HPDE6-E6E7 (cell line): ENCODE results near the gene KDM2B.

ENCODE experiments used
- DNase-seq: peaks from one replicate; pipeline ENCODE4 v3.0.0; 2011; ENCODE audit warnings: missing footprints; ENCODE audit errors: extremely low spot score

Gene KDM2B

DNA sequence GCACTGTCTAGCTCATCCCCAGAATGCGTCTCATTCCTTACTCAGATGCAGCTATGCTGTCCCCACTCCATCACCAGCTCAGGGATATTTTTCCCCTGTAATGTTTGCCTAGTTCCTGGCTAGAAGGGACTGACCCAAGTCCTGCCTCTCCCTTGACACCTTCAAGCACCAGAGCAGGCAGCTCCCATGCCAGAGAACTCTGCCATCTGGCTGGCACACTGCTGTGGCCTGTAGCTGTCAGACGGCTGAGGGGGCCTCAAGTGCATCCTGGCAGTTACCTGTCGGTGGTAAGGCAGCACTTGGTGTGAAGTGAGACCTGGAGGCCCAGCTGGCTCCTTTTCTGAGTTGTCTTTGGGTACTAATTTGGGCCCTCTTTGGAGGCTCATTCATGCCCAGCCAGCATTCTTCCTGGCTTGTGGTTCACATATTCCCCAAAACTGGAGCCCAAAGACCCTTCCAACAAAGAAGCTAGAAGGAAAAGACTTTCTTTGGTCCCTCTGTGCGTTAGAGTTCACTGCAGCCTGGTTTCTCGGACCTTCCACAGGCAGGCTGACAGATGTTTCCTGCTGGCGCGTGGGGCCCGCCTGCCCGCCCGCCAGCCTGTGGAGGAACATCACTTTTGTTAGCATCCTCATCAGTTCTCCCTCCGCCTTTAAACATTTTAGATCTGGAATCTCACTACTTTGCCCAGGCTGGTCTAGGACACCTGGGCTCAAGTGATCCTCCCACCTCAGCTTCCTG, 147.9 kb downstream of the KDM2B start:
- no peak for DNase-seq

GRCh38 chr12:121430833-121431415, 149.9 kb downstream of the KDM2B start:
- no peak for DNase-seq

- DNase-seq = no peak
Measured at GRCh38 chr12:121428883-121429282, 151.9 kb downstream of the KDM2B start.

DNA sequence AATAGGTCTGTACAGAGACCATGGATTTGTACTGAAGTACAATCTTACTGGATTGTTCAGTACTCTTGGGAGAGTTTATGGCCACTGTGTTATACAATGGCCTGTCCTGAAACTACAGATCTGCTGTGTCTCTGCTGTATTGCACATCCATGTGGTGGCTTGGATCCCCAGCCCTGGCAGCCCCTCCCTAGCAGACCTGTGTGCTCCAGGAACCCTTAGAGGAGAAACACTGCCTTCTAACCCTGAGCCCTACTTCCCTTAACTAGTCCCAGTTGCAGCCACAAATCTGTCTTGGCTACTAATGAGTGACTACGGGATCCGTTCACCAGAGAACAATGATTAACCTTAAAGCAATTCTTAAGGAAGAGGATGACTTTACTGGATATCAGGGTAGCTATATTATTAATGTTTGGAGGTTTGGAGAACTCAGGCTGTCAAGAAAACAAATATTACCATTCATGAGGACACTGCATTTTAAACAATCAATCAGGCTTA, 153.2 kb downstream of the KDM2B start:
- DNase-seq = no peak

GRCh38 chr12:121424624-121424975, 156.2 kb downstream of the KDM2B start:
- no peak for DNase-seq

GRCh38 chr12:121423682-121424623, 156.9 kb downstream of the KDM2B start:
- no peak for DNase-seq

GRCh38 chr12:121423253-121423652, 157.6 kb downstream of the KDM2B start:
- no peak for DNase-seq

GRCh38 chr12:121420109-121420508, 160.7 kb downstream of the KDM2B start:
- no peak for DNase-seq

DNA sequence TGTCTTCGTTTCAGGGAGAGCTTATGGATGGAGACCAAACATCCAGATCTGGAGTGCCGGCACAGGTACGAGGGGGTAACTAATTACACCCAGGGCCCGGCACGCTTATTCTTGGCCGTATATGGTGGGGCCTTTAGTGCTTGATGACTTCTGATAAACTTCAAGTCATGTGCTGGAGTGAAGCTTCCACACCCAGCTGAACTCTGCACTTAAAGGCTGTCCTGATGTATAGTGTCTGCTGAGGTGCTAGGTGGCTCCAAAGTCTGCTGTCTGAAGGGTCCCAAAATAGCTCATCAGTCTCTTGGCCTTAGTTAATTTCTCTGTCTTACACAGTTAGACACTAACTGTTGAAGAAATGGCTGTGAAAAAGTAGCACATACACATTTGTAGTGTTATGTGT, 163.0 kb downstream of the KDM2B start:
- DNase-seq = no peak

- DNase-seq = no peak
Measured at GRCh38 chr12:121413917-121414316, 166.9 kb downstream of the KDM2B start.

DNA sequence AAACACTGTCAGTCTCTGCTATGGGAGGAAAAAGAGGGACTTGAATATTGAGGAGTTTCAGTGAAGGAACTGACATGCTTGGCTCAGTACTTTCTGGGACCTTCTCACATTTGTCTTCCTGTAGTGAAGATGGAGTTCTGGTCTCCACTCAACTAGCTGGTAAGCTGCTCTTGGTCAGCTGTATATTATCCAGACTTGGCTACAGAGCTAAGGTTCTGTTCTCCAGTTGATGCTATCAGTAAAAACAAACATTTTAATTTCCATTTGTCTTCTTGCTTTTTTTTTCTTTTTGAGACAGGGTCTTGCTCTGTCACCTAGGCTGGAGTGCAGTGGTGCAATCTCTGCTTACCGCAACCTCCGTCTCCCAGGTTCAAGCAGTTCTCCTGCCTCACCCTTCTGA, 175.6 kb downstream of the KDM2B start:
- no peak for DNase-seq

DNA sequence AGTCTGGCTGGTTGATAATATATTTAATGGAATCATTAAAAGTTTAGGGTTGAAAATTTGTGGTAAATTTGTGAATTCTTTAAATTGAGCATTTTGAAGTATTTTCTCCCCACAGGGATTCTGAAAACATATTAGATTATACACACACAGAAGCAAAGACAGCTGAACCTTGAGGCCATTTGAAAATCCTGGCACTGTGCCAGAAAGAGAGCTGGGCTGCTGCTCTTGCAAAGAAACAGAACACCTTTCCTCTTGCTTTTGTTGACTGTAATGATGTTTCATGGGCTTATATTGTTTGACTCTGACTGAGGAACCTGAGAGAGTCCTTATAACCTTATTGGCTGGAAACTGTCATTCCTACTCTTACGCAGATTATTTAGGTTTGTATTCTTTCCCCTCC, 176.1 kb downstream of the KDM2B start:
- DNase-seq = no peak

DNA sequence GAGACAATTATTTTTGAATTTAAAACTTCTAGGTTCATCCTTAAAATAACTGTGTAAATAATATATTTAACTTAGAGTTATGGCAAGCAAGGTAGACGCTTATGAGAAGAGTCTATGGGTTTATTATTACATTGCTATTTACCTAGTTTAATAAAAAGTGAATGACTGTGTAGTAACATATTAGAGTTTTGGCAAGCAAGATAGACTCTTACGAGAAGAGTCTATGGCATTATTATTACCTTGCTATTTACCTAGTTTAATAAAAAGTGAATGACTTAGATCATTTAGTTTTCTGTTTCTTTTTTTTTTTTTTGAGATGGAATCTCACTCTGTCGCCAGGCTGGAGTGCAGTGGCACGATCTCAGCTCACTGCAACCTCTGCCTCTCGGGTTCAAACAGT, 177.1 kb downstream of the KDM2B start:
- DNase-seq = no peak

DNA sequence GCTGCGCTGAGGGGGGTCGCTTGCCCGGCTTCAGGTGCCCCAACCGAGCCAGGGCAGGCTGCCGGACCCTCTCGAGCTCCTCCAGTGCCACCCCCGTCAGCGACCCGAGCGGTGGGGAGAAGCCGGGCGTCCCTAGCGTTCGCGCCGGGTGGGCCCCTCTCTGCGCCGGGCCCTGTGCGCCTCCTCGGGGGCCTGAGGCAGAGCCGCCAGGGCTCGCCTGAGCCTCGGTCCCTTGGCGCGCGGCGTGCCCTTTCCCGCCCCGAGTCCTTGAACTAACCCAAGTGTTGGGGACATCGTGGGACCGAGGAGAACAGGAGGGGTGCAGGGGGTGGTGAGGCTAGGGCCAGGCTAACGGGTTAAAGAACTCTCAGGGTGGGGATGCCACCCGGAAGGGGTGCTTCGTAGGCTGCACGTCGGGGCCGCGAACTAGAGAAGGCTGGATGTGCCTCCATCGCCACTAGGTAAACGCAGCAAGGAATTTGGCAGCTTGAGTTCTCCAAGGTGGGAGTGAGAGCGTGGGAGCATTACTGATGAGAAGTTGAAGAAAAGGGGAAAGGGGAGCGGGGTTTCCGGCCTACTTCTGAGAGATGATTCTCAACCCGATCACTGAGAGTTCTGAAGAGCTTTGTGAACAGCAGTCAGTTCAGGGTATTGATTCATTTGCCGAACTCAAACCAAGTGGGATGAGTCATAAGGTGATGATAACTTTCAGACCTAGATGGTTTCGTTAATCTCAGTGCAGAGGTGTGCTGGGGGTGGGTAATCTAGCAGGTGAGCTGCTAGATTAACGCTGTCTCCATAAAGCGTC, 180.3 kb downstream of the KDM2B start:
- DNase-seq = peak; percentile 23

- peak; percentile 99 for DNase-seq
Measured at GRCh38 chr12:121399391-121400331, 181.2 kb downstream of the KDM2B start, which contains the start of gene RNF34. RNF34 (plus strand) TSS chr12:121400118; CDS start chr12:121400213, 95 bp downstream.

GRCh38 chr12:121398355-121398754, 182.5 kb downstream of the KDM2B start:
- DNase-seq = no peak

GRCh38 chr12:121397521-121397920, 183.3 kb downstream of the KDM2B start:
- DNase-seq = no peak

DNA sequence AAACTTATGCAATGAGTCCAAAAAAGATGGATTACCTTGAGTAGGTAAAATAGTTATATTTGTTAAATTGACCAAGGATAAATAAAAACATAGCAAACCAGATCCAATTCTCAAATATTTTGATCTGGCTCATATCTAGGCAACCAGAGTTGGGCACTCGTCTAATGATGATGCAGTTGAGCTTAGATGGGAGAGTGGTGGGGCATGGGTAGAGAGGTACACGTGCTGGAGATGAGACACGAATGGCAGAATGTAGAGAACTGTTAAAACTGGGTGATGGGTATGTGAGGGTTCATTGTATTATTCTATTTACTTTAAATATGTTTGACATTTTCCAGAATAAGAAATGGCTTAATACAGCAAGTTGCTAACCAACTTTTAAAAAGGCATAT, 188.5 kb downstream of the KDM2B start:
- DNase-seq = no peak

- DNase-seq = no peak
Measured at GRCh38 chr12:121391619-121392324, 189.1 kb downstream of the KDM2B start.

DNA sequence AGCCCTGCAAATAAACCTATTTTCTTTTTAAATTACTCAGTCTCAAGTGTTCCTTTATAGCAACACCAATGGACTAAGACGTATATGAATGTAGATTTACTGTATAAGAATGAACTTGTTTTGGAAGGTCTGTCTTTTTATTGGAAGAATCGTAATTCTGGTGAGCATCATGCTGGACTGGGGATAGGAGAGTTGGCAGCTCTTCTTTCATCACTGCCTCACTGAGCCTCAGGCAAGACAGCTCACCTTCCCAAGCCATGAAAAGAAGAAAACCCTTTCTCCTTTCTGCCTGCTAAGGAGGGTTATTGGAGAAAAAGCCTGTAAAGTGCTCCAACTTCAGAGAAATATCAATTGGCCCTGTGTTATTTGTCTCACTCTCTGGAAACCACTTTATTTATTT, 190.0 kb downstream of the KDM2B start:
- DNase-seq = peak; percentile 92
